HG02610 (cell line): ENCODE data around the gene GPC1.

Experiments
- ATAC-seq: cut with Tn5 transposase; IDR thresholded peaks from one replicate; pipeline ENCODE4 v1.9.1; 2021; ENCODE audit warnings: mild to moderate bottlenecking, moderate library complexity; ENCODE audit not compliant: unreplicated experiment

GPC1 gene

DNA sequence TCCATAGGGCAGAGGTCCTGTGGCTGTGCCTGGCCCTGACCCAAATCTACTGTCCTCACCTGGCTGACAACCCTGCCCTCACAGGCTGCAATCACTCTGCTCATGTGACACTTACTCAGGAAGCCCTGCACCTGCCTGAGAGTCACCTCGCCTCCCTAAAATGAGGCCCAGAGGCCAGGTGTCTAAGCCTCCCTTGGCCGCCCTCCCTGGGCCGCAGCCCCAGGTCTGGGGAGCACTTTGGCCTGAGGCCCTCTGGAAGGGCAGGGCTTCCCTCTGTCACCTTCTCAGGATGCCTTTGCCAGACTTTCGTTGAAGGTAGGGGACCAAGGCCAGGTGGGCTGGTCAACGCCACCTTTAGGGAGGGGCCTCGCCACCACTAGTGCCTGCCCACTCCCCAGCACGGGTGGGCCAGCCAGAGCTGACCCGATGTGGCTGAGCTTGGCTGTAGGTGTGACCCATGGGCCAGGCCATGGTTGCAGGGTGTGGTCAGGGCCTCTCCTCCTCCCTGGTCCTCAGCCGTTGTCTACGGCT lies 6.1 kb upstream of the GPC1 start:
- no peak for ATAC-seq

- ATAC-seq, result no peak
These were observed 5.5 kb upstream of the GPC1 start for GRCh38 chr2:240429872-240430491.

DNA sequence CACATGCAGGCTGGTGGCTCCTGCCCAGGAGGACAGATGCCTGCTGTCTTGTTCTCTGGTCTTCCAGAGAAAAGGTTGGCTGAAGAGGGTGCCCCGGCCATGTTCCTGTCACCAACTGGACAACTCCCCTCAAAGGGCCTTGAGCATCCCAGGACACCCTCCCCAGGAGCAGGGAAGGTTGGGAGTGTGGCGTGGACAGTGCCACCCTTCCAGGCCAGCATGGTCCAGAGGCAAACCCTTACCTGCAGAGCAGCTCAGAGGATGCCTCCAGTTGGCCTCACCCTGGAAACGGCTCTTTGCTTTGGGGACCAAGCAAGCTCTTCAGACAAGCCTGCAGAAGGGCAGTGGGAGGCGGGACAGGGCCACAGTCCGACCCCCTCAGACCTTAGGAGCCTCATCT lies 4.9 kb upstream of the GPC1 start:
- ATAC-seq, result no peak

DNA sequence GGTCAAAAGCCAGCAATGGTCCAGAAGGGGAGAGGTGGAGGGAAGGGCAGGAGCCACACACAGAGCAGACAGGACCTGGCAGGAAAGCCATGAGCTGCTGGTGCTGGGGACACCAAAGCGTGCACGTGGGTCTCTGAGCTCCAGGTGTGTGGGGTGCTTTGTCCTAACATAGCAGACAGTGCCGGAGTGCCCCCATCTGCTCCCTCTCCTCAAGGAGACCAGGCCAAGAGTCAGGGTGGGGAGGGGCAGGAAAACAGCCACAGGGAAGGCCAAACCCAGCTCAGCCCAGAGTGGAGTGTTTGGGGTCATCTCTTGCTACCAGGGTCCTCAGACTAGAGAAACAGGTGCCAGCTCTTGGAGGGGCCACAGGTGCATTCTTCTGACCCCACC lies 4.2 kb upstream of the GPC1 start:
- no peak for ATAC-seq

DNA sequence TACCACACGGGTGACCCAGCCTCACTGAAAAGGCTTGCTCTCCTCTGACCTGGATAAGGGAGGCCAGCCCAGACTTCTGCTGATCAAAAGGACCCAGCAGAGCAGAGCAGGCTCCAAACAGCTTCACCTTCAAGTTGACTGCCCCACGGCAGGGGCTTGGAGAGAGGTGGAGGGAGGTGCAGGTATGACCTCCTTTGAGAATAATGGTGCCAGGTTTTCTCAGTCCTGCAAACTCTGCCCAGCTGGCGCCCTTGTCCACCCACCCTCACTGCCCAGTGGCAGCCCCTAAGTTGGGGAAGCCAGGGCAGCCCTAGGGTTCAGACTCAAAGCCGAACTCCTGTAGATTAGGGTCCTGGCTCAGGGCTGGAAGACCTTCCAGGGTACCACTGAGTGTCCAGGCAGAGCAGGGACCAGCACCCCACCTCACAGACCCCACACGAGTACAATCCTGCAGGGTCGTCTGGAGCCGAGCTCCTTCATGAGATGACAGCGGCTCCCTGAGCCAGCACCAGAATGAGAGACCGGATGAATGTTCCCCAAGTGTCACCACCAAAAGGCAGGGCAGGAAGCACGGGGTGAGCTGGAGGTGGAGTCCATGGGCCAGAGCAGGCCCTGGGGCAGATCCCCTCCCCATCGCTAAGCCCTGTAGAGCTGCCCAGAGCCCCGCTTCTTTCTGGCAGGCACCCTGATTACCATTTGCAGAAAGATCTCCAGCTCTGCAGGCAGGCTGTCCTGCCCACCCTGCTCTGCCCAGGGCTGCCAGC lies 3.6 kb upstream of the GPC1 start:
- no peak for ATAC-seq

DNA sequence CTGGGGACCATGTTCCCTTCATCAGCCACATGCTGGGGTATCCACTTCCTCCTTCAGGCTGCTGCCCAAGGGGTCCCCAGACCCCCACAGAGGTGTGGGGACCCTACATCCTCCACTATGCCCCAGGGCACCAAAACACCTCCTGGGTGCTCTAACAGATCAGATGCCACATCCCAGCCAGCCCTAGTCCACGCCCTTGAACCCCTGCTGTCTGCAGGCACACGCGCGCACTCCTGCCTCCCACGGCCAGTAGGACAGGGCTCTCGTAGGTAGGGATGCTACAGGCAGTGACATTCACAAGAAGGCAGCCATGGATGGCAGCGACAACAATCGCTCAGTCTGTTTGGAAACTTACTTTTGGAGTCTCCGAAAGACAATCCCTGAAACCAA lies 3.0 kb upstream of the GPC1 start:
- no peak for ATAC-seq

DNA sequence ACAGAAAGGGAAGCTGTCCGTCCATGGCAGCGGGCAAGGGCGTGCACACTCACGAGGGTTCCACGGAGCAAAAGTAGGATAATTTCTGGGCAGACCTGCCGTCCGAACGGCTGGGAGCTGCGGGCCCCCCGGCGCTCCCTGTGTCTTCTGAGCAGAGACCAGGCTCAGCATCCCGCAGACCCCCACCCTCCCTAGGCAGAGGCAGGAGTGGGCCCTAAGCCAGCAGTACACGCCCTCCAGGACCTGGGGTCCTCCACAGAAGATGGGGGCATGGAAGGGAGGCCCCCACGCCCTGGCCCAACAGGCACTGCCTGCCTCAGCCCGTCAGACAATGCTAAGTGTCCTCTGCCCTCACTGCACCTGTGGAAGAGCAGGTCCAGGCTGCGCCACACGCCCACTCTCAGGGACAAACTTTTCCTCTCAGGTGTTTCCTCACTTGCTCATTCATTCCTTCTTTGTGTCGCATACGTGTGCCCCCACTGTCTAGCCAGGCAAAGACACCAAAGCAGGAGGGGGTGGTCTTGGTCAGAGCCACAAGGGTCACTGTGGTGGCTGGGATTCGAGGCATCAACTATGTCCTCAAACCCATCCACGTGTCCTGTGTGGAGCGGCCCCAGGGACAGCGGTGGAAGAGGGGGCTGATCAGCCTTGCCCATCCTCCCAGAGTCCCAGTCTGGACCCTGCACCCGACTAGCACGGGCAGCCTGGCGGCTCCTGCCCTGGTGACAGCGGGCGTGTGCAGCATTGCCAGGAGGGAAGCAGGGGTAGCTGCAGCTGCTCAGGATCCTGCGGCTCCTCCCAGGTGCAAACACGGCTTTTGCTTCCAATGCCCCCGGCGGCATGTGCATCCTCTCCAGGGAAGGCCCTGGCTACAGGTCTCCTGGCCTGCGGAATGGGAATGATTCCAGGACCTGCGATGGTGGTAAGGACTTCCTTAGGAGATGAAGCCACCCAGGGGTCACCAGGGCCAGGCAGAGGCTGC lies 2.4 kb upstream of the GPC1 start:
- ATAC-seq, result no peak

GRCh38 chr2:240433973-240434727 lies 1.3 kb upstream of the GPC1 start:
- ATAC-seq, result no peak

DNA sequence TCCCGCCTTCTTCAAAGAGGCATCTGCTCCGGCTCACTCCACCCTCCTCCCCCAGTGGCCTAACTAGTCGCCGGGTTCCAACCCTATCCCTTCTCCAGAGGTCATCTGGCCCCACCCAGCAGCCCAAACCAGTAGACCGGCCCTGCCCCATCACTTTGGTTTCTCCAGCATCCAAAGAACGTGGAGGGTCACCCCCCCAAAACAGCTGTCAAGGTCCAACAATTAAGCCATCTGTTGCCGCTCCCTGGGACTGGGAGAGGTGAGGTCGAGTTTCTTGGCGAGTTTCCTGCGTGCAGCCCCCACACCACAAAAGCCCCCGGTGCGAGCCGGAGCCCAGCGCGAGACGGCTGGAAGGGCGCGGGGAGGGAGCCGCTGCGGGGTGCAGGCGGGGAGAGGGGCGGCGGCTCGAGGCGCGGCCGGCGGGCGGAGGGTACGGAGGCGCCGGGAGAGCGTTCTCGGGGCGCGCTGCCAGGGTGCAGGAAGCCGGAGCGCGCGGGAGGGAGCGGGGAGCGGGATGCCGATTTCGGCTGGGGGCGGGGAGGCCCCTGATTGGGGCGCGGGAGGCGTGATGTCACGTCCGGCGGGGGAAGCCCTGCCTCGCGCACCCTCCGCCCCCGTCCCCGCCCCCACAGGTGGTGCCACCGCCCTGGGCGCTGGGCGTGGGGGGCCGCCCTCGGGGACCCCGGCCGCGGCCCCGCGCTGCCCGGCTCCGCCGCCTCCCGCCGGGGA lies 571 bp upstream of the GPC1 start:
- ATAC-seq, result peak; percentile 39

- ATAC-seq, result no peak
These were observed 652 bp downstream of the GPC1 start for GRCh38 chr2:240435948-240436682.

- no peak for ATAC-seq
These were observed 1.5 kb downstream of the GPC1 start for GRCh38 chr2:240436683-240437550.

- no peak for ATAC-seq
These were observed 2.0 kb downstream of the GPC1 start for GRCh38 chr2:240437551-240437860.

- no peak for ATAC-seq
These were observed 2.7 kb downstream of the GPC1 start for GRCh38 chr2:240437861-240438809.

GRCh38 chr2:240438810-240439697 lies 3.6 kb downstream of the GPC1 start:
- ATAC-seq, result no peak

DNA sequence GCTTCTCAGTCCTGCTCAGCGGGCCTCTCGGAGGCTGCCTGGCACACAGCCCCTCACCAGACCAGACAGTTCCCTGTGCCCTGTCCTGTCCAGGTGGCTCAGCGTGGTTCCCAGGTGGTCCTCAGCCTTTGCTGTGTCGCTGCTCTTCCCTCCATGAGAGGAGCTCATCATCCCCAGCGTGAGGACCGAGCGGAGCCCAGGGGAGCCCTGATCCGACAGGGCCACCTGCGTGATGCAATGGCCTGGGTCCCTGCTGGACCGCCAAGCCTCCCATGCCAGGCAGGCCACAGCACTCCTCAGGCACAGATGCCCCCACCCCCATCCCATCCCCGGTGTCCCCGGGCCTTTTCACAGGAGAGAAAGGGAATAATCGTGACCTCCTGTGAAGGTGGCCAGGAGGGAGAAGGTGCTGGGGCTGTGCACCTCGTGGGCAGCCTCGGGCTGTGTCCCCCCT lies 4.3 kb downstream of the GPC1 start:
- ATAC-seq, result no peak

- ATAC-seq, result no peak
These were observed 4.8 kb downstream of the GPC1 start for GRCh38 chr2:240440251-240440650.
